NCI-H2227 (cell line): ENCODE data around the gene ADO.

Experiments used
- DNase-seq: peaks from one replicate; lab custom pipeline; 2025; ENCODE audit not compliant: unreplicated experiment; lab: John Stamatoyannopoulos, UW

The ADO gene

DNA sequence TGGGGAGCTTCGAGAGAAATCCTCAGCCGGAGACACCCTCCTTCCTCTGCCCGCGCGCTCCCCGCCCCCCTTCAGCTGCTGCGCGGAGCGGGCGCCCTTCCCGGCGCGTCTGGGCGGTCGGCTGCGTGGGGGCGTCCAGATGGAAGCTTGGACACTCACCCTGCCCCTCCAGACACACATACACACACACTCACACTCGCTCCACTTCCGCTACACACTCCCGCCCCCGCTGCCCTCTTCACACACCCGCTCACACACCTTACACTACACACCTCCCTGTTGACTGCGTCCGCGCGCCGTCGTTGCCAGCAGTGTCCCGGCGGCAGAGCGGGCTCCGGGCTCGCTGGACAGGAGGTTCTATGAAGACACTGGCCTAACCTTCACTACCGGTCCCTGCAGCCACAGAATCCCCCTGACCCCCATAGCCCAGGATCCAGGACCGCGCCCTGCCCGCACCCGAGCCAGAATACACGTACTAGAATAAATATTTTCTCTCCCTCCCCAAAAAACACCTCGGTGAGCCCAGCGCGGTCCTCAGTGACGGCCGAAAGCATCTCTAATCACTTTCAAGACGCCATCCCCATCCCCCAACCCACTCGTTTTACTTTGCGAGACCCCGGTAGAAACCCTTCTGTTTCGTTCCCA, 12.7 kb downstream of the ADO start:
- DNase-seq = no peak

DNA sequence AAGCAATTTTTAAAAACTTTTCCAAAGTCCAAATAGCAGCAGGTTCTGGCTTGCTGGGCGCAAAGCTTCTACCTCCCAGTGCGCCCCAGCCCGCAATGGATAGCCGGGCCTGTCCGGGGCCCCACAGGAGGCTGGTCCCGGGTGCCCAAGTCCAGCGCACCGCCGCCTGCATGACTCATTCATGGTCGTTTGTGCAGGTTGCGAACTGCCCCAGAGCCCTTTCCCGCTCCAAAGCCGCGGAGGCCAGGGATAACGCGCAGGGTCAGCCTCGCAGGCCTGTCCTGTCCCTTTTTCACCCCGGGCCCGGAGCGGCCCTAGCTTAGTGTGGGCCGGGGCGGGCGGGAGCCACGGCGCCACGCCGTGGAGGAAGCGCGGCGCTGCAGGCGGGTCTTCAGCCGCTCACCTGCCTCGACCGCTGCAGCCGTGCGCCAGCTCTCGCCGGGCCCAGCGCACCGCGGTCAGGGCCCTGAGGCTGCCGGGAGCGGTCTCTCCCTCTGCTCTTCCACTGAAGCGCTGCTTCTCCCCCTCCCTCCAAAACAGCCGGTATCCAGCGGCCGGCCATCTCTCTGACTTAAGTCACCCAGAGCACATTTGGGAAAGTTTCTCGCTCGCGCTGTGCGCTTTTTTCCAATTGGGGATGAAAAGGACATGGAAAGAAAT, 13.4 kb downstream of the ADO start:
- peak; percentile 58 for DNase-seq

DNA sequence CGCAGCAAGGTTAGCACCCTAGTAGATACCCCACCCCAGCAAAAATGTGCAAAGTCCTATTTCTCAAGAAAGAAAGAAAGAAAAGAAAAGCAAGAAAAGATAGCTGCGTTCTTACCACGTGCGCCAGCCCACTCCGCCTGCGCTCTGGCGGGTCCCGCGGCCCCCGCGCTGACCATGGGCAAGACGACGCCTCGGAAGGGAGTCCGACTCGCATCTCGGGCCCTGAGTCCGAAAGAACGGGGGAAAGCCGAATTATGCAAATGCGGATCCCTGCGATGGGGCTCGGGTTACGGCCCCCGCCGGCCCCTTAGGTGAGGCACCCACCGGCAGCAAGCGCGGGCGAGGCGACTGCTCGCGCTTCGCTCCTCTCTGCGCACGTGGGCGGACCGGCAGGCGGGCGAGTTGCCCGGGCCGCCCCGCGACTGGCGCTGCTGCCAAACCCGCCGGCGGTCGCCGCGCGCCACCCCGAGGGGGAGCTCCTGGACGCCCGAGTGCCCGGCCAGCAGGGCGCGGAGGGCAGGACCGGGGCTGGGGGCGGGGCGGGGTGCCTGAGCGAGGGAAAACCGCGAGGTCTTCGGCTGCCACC, 14.0 kb downstream of the ADO start:
- no peak for DNase-seq

DNA sequence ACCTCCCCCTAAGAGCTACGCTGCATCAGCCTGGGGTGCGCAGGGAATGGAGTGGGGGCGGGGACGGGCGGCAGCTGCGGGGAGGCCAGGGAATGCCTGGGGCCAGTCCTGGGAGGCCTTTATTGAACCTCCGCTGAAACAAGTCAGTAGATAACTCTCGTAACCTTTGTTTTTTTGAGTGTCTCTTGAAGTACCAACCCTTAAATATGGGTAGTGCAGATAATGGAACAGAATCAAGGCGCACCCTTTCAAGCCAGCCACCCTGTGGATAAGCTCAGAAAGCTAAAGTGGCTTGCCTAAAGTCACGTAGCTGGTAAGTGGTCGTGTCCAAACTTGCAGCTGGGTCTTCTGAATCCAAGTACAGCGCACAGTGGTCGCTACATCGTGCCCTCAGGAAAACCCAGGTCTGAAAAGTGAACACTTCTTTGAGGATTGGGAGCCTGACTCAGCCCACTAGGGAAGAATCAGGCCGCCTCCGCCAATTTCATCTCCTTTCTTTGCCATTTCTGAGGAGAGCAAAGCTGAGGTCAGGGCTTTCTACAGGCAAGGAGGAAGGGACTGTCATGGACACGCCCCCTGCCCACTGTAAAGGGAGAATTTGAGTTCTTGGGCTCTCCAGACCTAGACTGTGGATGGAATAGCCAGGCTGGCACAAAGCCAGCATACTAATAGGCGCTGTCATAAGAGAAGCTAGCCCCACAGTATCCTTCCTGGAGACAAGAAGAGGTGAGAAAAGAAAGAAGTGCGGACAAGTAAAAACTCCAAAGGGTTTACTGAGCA, 14.8 kb downstream of the ADO start:
- peak; percentile 7 for DNase-seq

DNA sequence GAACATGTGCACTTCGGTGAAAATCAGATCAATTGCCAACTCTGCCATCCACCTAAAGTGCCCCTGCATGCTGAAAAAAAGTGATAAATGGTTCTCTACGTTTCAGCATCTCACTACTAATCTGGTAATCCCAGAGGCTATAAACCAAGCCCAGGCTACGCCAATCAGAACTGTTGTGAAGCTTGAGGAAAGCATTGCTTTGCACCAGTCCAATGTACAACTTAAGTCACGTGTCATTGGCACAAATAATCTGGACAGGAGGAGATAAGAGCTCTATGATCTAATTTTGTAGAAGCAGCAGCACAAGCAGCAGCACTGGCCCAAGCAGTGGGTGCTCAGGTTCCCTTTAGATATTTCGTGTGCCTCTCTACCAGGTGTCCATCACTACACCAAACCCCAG, 16.1 kb downstream of the ADO start:
- DNase-seq = no peak

DNA sequence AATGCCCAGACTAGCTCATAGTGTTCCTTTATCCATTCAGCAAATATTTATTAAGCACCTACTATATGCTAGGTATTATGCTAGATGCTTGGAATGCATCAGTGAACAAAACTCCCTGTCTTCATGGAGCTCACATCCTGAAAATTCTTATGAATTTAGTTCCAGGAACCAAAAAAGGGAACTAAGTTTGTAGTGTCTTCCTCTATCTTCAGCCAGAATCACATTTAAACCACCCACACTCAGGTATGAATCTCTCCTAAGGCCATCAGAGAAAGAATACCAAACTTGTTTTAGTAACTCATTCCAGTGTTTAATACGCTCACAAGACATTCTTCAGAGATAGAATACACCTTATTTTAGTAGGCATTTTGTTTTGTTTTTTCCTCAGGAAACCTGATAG, 21.8 kb downstream of the ADO start:
- no peak for DNase-seq

DNA sequence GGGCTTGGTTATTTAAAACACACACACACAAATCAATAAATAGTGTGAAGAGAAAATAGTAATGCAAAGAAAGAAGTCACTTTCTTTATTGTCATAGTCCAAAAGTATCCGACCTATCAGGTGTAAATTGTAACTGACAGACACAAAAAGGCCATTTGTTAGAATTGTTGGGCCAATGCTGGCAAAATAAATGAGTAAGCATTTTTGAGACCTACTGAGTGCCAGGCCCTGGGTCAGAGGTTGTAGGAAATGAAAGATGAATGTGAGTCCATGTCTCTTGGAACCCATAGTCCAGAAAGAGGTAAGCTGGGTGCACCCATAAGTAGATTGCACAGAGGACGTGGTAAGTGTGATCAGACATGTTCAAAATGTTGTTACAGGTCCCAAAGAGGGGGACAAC, 25.1 kb downstream of the ADO start:
- no peak for DNase-seq

DNA sequence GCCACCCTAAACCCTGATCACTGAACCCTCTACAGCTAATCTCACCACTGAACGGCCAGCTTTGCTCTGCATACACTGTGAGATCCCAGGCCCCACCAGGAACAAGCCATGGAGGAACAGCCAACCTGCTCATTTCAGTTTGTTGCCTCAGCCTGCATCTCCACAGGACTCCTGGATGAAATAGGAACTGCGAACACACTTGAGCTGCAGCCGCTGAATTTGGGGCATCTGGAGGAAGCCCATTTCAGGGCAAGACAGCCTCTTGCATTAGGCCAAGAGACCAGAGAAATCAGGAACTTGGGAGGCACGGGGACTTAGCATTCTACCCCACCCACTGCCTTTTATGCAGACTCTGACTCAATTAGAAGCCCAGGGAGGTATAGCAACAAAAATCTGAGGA, 26.2 kb downstream of the ADO start:
- DNase-seq = no peak

DNA sequence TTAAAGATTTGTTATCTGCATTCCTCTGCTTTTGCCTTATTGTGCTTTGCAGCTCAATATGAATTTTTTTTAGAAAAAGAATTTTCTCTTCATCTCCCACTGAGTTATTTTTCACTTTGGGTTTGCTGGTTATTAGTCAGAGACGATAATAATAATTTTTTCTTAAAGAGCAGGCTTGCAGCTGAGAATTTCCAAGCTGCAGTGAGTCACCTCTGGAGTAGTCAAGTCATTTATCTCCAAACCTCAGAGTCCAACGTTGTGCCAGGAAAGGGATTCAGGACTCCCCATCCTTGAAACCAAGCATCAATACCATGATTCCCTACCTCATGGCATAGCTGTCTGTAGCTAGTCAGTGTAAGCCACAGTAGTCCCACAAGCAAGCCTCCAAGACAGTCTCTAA, 26.8 kb downstream of the ADO start:
- no peak for DNase-seq

DNA sequence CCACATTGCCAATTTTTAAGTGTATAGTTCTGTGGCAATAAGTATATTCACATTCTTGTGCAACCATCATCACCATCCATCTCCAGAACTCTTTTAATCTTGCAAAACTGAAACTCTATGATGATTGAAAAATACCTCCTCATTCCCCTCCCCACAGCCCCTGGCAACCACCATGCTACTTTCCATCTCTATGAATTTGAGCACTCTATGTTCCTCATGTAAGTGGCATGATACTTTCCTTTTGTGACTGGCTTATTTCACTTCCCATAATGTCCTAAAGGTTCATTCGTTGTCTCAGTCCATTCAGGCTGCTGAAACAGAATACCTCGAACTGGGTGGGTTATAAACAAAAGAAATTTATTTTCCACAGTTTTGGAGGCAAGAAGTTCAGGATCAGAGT, 35.1 kb downstream of the ADO start:
- no peak for DNase-seq

DNA sequence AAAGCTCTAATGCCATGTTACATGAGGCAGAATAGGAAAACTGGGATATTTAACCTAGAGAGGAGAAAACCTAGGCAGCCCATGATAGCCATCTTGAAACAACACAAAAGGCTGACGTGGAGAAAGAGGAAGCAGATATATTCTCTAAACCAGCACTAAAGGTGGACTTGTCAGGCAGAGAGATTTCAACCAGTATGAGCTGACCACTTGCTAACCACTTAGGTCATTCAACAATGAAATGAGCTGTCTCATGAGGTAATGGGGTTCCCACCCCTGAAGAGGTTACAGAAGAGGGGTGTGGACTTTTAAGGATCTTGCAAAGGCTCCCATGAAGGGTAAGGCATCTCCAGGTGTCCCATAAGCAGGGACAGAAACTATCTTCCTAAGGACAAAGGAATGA, 38.5 kb downstream of the ADO start:
- no peak for DNase-seq

DNA sequence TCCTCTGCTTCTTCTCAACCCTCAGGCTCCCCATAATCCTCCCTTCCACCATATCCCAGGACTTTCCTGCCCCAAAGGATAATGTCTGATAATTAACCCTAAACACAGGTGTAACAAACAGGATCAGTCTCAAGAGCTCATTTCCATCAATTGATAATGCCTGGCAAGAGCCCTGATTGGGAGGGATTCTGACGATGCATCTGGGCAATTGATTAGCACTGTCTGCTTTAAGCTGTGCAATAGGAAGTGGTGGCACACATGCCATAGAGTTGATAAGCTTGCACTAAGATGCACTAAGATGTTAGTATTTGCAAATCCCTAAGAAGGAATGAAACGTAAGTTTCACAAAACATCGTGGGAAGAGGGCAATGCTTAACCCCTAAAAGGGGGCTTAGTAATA, 39.1 kb downstream of the ADO start:
- DNase-seq = no peak

DNA sequence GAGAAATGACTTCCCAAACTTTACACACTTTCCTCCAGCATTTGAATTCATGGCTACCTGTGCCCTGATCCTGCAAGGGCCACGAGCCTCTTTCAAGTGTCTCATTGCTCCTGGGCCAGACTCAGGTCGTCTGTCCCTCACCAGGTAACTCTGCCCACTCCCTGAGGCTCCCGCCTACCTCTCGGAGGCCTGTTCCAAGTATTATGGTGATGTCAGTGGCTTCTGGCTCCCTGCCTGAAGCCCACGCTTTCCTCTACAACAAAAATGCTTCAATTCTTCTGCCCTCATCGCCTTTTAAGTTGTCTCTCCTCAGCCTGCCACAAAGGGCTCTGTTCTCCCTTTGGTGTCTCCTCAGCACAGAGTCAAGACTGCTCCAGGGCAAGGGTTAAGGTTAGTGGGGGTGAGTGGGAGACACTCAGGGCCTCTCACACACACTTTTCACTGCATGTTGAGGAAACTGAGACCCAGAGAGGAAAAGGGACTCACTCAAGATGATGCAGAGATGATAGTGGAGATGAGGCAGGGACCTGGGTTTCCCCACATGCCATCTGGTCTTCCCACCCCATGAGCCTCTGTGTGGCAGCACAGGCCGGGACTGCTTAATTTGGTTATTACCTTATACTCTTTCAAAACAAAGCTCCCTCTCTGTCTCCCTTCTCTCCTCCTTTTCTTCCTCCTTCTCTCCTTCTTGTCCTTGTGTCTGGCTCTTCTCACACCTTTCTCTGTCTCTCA, 39.9 kb downstream of the ADO start:
- DNase-seq = no peak

DNA sequence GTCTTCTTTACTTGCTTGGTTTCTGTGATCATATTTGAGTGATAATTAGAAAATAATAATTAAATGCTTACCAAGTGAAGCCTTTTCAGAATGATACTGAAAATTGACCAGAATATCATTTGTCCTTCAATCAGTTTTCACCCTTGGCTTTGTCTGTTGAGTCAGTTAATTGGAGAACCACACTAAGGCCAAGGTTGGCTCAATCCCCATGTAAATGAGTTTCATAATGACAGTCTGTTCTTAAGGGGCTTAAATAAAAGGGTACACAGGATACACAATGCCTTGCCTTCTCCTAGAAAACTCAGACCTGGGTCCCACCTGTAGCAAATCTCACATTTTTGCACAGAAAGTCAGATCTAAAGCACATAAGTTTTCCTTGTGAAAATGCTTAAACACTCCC, 42.9 kb downstream of the ADO start:
- DNase-seq = no peak

DNA sequence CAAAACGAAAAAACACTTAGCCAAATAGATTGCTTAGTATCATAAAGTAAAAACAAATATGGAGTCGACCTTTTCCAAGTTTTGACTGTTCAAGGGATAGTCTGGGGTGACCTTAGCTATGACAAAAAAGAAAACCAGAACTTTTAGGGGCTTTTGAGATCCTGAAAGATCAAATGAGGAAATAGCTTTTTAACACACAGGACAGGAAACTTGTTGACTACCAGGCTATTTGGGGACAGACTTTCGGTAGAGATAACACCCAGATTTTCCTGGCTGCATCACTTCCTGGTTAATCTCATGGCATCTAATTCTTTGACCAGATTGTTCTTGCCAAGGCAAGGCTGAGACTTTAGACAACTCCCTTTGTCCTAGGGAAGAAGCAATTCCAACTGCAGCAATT, 46.1 kb downstream of the ADO start:
- no peak for DNase-seq

DNA sequence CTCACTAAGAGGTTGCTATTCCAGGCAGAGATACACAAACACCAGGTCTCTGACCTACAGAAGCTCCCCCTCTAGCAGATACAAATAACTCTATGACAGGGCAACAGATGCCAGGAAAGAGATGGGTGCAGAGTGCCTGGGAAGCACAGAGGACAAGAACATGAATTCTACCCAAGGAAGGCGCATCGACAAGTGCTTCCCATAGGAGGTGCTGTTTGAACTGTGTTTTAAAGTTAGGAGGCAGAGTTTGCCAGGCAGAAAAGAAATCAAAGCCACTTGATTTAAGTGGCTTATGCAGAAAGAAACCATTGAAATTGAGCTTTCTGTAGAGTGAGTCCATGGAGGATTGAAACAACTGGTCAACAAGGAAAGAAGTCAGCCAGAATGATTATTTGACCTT, 46.9 kb downstream of the ADO start:
- no peak for DNase-seq

DNA sequence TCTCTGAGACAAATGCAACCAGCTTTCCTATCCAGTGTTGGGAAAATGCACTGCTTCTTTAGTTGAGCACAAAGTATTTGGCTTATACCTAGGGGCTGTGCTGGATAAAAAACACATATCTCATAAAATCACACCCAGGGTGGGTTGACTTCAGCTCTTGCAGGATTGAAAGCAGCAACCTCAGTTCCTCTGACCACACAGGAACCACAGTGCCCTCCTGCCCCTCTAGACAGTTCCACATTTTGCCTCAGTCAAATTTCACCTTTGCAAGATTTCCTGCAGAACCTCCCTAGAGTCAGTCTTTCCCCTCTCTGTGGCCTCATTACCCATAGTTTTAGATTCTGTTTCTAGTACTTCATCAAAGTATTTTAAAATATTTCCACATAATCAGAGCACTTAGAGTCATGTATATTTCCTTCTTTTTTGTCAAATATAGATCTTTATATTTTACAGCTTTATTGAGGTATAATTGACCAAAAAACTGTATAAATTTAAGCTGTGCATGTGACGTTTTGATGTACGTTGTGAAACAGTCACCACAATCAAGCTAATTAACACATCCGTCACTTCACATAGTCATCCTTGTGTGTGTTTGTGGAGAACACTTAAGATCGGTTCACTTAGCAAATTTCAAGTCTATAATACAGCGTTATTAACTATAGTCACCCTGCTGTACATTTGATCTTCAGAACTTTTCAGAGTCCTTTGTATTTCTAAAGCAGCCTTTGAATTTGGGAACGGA, 48.6 kb downstream of the ADO start:
- no peak for DNase-seq

DNA sequence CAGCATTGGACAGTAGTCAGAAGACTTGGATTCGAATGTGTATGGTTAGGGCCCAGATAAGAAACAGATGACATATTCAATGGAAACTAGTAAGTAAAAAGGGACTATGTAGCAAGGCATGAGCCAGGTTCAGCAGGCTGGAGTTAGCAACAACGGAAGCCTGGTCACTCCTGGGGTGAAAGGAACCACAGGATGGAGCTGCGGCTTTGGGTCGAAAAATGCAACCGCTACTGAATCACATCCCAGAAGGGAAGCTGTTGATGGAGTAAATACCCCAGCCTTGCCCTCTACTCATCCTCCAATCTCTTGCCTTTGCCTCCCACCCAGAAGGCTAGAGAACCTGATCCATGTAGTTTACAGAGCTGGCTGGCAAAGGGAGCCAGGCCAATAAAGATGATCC, 49.2 kb downstream of the ADO start:
- DNase-seq = no peak

DNA sequence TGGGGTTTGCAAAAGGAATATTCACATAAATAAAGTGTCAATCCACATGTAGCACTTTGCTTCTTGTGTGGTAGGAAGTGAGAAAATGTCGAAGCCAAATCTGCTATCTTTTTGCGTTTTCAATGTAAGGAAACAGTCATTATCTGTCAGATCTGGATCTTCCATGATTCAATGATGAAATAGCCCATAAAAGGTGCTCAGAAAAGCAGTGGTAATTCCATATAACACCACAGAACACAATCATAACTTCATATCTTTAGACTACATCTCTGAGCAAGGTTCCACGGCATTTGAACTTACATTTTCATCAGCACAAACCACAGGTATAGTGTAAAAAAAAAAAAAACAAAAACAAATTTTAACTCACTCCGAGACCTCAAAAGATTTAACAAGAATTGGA, 51.5 kb downstream of the ADO start:
- DNase-seq = no peak
